K562 (cell line): ENCODE results near the gene G6PC3. TPM values are rescaled to one million over a fixed set of nuclear protein-coding genes. Genes with fewer than 3 reads are reported as not detected.

Experiments used
- ATF1 ChIP-seq, 2 experiments: fragments of 450-650 bp in 1 of 2; IDR thresholded peaks; 2 replicates each; pipeline ENCODE4 v1.6.1; 2016; ENCODE audit warnings: missing compliant biosample characterization in 1 of 2, missing genetic modification characterization in 1 of 2
- BHLHE40 ChIP-seq: IDR thresholded peaks from 2 replicates; pipeline ENCODE4 v1.6.1; 2011; ENCODE audit warnings: low read length, improper control_type of control experiment
- CHD1 ChIP-seq: fragments of 200-600 bp; sonication (generic); IDR thresholded peaks from one replicate; pipeline ENCODE4 v1.6.1; 2012; ENCODE audit warnings: mild to moderate bottlenecking, moderate library complexity, low read length, inconsistent platforms
- EP400 ChIP-seq: fragments of 450-650 bp; IDR thresholded peaks from 2 replicates; pipeline ENCODE4 v1.6.1; 2017; ENCODE audit warnings: antibody characterized with exemption, mild to moderate bottlenecking, moderate library complexity
- GATAD2B ChIP-seq: fragments of 450-650 bp; IDR thresholded peaks from 2 replicates; pipeline ENCODE4 v1.6.1; 2017; ENCODE audit warnings: mild to moderate bottlenecking, borderline replicate concordance
- JUN ChIP-seq, 2 experiments: sonication (generic) in 1 of 2; formaldehyde crosslinking in 1 of 2; IDR thresholded peaks; 2 replicates each; pipeline versions ENCODE4 v1.6.1 to v1.8.0; 2012 to 2022; ENCODE audit warnings: borderline replicate concordance in 2 of 2, mild to moderate bottlenecking in 2 of 2, improper control_type of control experiment in 1 of 2, low read depth in 1 of 2, low read length in 1 of 2, missing genetic modification reagents in 1 of 2
- LEF1 ChIP-seq: fragments of 450-650 bp; IDR thresholded peaks from 2 replicates; pipeline ENCODE4 v1.6.1; 2016; ENCODE audit warnings: mild to moderate bottlenecking
- MTF1 ChIP-seq: fragments of 250-450 bp; sonication (Bioruptor Pico); IDR thresholded peaks from 2 replicates; pipeline ENCODE4 v1.9.0; 2021; ENCODE audit warnings: moderate library complexity, mild to moderate bottlenecking, inconsistent platforms, borderline replicate concordance
- NCOR1 ChIP-seq: fragments of 450-650 bp; IDR thresholded peaks from 2 replicates; pipeline ENCODE4 v1.6.1; 2016; ENCODE audit warnings: mild to moderate bottlenecking, moderate library complexity
- PCBP1 ChIP-seq: fragments of 200-400 bp; formaldehyde crosslinking; IDR thresholded peaks from 2 replicates; pipeline ENCODE4 v1.6.1; 2018; ENCODE audit warnings: mild to moderate bottlenecking, low read depth, low read length; ENCODE audit not compliant: poor library complexity, severe bottlenecking
- POLR3A ChIP-seq: IDR thresholded peaks from 2 replicates; pipeline ENCODE4 v1.6.1; 2011; ENCODE audit warnings: borderline replicate concordance, mild to moderate bottlenecking, moderate library complexity; ENCODE audit not compliant: insufficient read length, insufficient read depth; ENCODE audit errors: extremely low read depth
- PRMT5 ChIP-seq: sonication (generic); formaldehyde crosslinking; IDR thresholded peaks from 2 replicates; pipeline ENCODE4 v1.5.0; 2020; ENCODE audit warnings: missing genetic modification reagents
- SP2 ChIP-seq: IDR thresholded peaks from 2 replicates; pipeline ENCODE4 v1.6.1; 2011; ENCODE audit warnings: mild to moderate bottlenecking, low read depth, low read length, moderate library complexity; ENCODE audit not compliant: poor library complexity, severe bottlenecking; ENCODE audit errors: extremely low read depth
- SRSF7 ChIP-seq: fragments of 200-400 bp; formaldehyde crosslinking; optimal IDR thresholded peaks from 2 replicates; pipeline ENCODE3; 2017; ENCODE audit warnings: mild to moderate bottlenecking, low read depth, low read length
- TAF1 ChIP-seq: IDR thresholded peaks from 2 replicates; pipeline ENCODE4 v1.6.1; 2011; ENCODE audit warnings: mild to moderate bottlenecking, low read length, moderate library complexity; ENCODE audit not compliant: insufficient read depth, control insufficient read depth, severe bottlenecking; ENCODE audit errors: extremely low read depth
- TBP ChIP-seq: optimal IDR thresholded peaks from 2 replicates; pipeline ENCODE3; 2011; ENCODE audit warnings: low read depth, low read length, improper control_type of control experiment
- XRCC4 ChIP-seq: IDR thresholded peaks from one replicate; pipeline ENCODE4 v1.6.1; 2011; ENCODE audit not compliant: insufficient read depth, insufficient read length; ENCODE audit errors: extremely low read depth
- polyA plus RNA-seq, 8 experiments: library from polyadenylated mRNA; depleted of rRNA in 4 of 8; stranded (reverse) in 5 of 8; unstranded in 3 of 8; fragments of >200 nt; fragmentation: Nextera tagmentation in 2 of 8; fragmentation: Illumina TruSeq in 1 of 8; extraction: Ambion mirVana in 2 of 8; extraction: Trizol in 1 of 8; gene quantifications; 2 replicates each; pipeline versions ENCODE4 v1.2.1 to v1.2.3, GENCODE V29; 2011 to 2014; ENCODE audit warnings: inconsistent platforms in 1 of 8, missing spikeins in 1 of 8
- total RNA-seq, 7 experiments: library from RNA; depleted of rRNA in 6 of 7; stranded (reverse); fragments of >200 nt in 6 of 7; fragmentation: Illumina TruSeq in 2 of 7; extraction: Trizol in 2 of 7; gene quantifications; 2 replicates each; pipeline versions ENCODE4 v1.2.1 to v1.2.3, GENCODE V29; 2011 to 2021; ENCODE audit warnings: low replicate concordance in 1 of 7
- TF ChIP-seq, protein P1 (sequence below), 2 experiments: IDR thresholded peaks; 2 replicates each; pipeline ENCODE4 v1.6.1; 2011; ENCODE audit warnings: borderline replicate concordance in 1 of 2, control low read depth in 1 of 2, low read depth in 1 of 2, low read length in 1 of 2, mild to moderate bottlenecking in 1 of 2, mixed read lengths in 1 of 2, moderate library complexity in 1 of 2; ENCODE audit not compliant: insufficient read depth in 1 of 2, insufficient read length in 1 of 2, poor library complexity in 1 of 2, severe bottlenecking in 1 of 2; ENCODE audit errors: extremely low read depth in 1 of 2
- TF ChIP-seq, protein P2 (sequence below): fragments of 450-650 bp; IDR thresholded peaks from 2 replicates; pipeline ENCODE4 v1.6.1; 2016; ENCODE audit warnings: antibody characterized with exemption
- TF ChIP-seq, protein P3 (sequence below): fragments of 450-650 bp; formaldehyde crosslinking; IDR thresholded peaks from 2 replicates; pipeline ENCODE4 v1.4.0; 2020; ENCODE audit warnings: mild to moderate bottlenecking, mixed read lengths

Gene G6PC3
- total and polyA plus RNA-seq, 9 of the 15 experiments (the other 6 are each of a cell fraction or from before 2014, with no cell fraction given) = 10.4 to 57.8 (median 31.1) TPM

DNA sequence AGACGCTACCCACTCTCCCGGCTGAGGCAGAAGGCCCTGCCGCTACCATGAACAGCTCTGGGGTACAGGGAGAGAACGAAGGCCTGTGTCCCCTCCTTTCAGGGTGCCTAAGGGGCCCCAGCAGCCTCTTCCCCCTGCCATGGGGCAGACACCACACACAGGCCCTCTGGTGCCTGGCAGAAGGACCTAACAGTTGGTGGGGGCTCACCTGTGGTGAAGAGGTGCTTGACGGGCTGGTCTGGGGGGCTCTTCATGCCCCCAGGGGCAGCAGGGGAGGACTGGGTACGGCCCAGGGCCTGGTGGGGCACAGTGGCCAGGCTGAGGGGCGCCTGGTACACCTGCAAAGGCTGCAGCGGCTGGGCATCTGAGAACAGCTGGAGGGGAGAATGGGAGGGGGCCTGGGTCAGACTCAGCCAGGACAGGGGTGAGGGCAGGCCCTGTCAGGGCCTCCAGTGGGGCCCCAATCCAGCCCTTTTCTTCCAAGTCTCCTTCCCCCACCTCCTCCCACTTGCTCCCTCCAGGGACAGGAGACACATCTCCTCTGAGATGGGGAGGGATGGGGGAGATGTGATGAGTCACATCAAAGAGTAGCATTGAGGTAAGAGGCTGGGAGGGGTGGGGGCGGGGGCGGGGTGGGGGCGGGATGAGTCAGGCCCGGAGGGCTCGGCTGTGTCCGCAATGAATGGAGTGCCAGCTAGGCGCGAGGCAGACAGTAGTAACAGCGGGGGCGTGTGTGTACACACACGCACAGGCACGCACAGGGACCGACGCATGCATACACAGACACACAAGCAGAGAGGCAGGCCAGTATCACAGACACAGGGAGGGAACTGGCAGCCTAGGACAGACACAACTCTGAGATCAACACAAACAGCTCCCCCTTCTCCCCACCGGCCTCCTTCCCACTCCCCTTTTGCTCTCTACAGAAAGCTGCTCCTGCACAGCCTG, 16.1 kb downstream of the G6PC3 start (continued):
- TF ChIP-seq, protein P1, sequence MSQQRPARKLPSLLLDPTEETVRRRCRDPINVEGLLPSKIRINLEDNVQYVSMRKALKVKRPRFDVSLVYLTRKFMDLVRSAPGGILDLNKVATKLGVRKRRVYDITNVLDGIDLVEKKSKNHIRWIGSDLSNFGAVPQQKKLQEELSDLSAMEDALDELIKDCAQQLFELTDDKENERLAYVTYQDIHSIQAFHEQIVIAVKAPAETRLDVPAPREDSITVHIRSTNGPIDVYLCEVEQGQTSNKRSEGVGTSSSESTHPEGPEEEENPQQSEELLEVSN (IDR thresholded peaks at IDR 0.05; ENCODE audit: borderline replicate concordance in 1 of 2, extremely low read depth in 1 of 2, insufficient read depth in 1 of 2, insufficient read length in 1 of 2, low read depth in 1 of 2, low read length in 1 of 2, poor library complexity in 1 of 2, severe bottlenecking in 1 of 2) = peak in 1 of 2 experiments; percentile 26
- no peak; the same call in 1 of the 2 replicates for TF ChIP-seq GATAD2B
- TF ChIP-seq PCBP1 = no peak
- TF ChIP-seq SP2 = no peak
- no peak for TF ChIP-seq XRCC4
- TF ChIP-seq TAF1 = no peak
- TF ChIP-seq SRSF7 = no peak
- no peak for TF ChIP-seq PRMT5
- TF ChIP-seq, protein P2, sequence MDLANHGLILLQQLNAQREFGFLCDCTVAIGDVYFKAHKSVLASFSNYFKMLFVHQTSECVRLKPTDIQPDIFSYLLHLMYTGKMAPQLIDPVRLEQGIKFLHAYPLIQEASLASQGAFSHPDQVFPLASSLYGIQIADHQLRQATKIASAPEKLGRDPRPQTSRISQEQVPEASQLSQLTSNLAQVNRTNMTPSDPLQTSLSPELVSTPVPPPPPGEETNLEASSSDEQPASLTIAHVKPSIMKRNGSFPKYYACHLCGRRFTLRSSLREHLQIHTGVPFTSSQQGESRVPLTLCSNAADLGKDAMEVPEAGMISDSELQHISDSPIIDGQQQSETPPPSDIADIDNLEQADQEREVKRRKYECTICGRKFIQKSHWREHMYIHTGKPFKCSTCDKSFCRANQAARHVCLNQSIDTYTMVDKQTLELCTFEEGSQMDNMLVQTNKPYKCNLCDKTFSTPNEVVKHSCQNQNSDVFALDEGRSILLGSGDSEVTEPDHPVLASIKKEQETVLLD = no peak
- TF ChIP-seq MTF1 (CRISPR knock-in tag) = no peak
- TF ChIP-seq BHLHE40 = peak; percentile 80
- no peak for TF ChIP-seq CHD1
- no peak; the same call in 1 of the 2 replicates for TF ChIP-seq EP400
- 0 out of 2 replicates have a peak, but pooled peaks have one; percentile 38 for TF ChIP-seq LEF1
- TF ChIP-seq JUN (IDR thresholded peaks at IDR 0.05; ENCODE audit: borderline replicate concordance, low read depth, low read length) = peak; percentile 46; the same call in 1 of the 2 replicates
- no peak for TF ChIP-seq JUN (CRISPR knock-in tag; IDR thresholded peaks at IDR 0.05; ENCODE audit: borderline replicate concordance)
- TF ChIP-seq POLR3A = no peak
- TF ChIP-seq, protein P3, sequence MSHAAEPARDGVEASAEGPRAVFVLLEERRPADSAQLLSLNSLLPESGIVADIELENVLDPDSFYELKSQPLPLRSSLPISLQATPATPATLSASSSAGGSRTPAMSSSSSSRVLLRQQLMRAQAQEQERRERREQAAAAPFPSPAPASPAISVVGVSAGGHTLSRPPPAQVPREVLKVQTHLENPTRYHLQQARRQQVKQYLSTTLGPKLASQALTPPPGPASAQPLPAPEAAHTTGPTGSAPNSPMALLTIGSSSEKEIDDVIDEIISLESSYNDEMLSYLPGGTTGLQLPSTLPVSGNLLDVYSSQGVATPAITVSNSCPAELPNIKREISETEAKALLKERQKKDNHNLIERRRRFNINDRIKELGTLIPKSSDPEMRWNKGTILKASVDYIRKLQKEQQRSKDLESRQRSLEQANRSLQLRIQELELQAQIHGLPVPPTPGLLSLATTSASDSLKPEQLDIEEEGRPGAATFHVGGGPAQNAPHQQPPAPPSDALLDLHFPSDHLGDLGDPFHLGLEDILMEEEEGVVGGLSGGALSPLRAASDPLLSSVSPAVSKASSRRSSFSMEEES (CRISPR knock-in tag) = no peak
- TF ChIP-seq NCOR1 = 0 out of 2 replicates have a peak, but pooled peaks have one; percentile 39
- no peak for TF ChIP-seq ATF1 (CRISPR knock-in tag; IDR thresholded peaks at IDR 0.05)
- TF ChIP-seq ATF1 (tag; IDR thresholded peaks at IDR 0.05) = no peak
- TF ChIP-seq TBP = peak; percentile 29
